ENCODE results near the gene RNF103. TPM values are rescaled to one million over a fixed set of nuclear protein-coding genes. Genes with fewer than 3 reads are reported as not detected.

Gene RNF103
- total RNA-seq, 2 experiments from 2014 or later, result 12.3 to 13.1 TPM

- peaks cover 10% of the 10 kb centered on the region for H3K9me3 Mint-ChIP-seq
- no peaks in the 10 kb centered on the region for H3K4me1 Mint-ChIP-seq (ENCODE audit: low read depth)
- ChIA-PET POLR2A (no interaction called here), CTCF (interaction anchor here (0.6 kb wide), 1 partner anchor 52 kb away, joined by 4 read pairs; no protein-coding TSS in a partner anchor)
- no peak overlapping the region for H3K27ac Mint-ChIP-seq
- no peaks in the 10 kb centered on the region for H3K36me3 Mint-ChIP-seq
- no peak overlapping the region for H3K4me3 Mint-ChIP-seq
- no peaks in the 10 kb centered on the region for H3K27me3 Mint-ChIP-seq
- DNase-seq, result no peak
- intact Hi-C loops (cut with micrococcal nuclease), result no loop called here
Observed at GRCh38 chr2:86638712-86639111, 15.0 kb upstream of the RNF103 start.

- POLR2A ChIA-PET, result no interaction called here
- DNase-seq, result no peak
- Mint-ChIP-seq H3K4me1 (ENCODE audit: low read depth) (no peaks in the 10 kb centered on the region), H3K27ac (no peak overlapping the region), H3K36me3 (no peaks in the 10 kb centered on the region), H3K27me3 (no peaks in the 10 kb centered on the region), H3K4me3 (no peak overlapping the region), H3K9me3 (peaks cover 10% of the 10 kb centered on the region)
- CTCF ChIA-PET, result no interaction called here
- intact Hi-C loops (cut with micrococcal nuclease), result no loop called here
Observed at GRCh38 chr2:86636842-86637241, 13.2 kb upstream of the RNF103 start.

DNA sequence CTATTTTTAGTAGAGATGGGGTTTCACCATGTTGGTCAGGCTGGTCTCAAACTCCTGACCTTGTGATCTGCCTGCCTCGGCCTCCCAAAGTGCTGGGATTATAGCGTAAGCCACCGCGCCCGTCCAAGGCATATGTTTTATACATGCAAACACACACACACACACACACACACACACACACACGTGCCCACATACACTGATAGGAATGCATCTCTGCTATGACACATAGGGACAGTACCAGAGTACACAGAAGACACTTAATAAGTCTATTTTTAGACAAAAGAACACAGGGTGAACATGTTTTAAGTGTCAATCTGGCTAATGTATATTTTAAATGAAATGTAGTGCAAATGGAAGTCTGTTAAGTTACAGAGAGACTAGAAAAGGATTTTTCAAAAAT, 10.7 kb upstream of the RNF103 start:
- ChIA-PET CTCF (no interaction called here), POLR2A (no interaction called here)
- Mint-ChIP-seq H3K4me3 (no peak overlapping the region), H3K36me3 (no peaks in the 10 kb centered on the region), H3K27me3 (peaks cover 3% of the 10 kb centered on the region), H3K4me1 (ENCODE audit: low read depth) (no peaks in the 10 kb centered on the region), H3K9me3 (no peaks in the 10 kb centered on the region), H3K27ac (no peak overlapping the region)
- DNase-seq, result no peak
- intact Hi-C loops (cut with micrococcal nuclease), result no loop called here

- POLR2A ChIA-PET, result no interaction called here
- Mint-ChIP-seq H3K27ac (no peak overlapping the region), H3K9me3 (no peaks in the 10 kb centered on the region), H3K36me3 (no peaks in the 10 kb centered on the region), H3K4me3 (no peak overlapping the region), H3K27me3 (peaks cover 6% of the 10 kb centered on the region), H3K4me1 (ENCODE audit: low read depth) (peaks cover 2% of the 10 kb centered on the region)
- DNase-seq, result no peak
- intact Hi-C loops (cut with micrococcal nuclease), result no loop called here
- CTCF ChIA-PET, result no interaction called here
Observed at GRCh38 chr2:86633155-86633651, 9.5 kb upstream of the RNF103 start.

- Mint-ChIP-seq H3K27me3 (peaks cover 6% of the 10 kb centered on the region), H3K4me1 (ENCODE audit: low read depth) (peaks cover 4% of the 10 kb centered on the region), H3K9me3 (no peaks in the 10 kb centered on the region), H3K36me3 (no peaks in the 10 kb centered on the region), H3K27ac (no peak overlapping the region), H3K4me3 (no peak overlapping the region)
- ChIA-PET CTCF (no interaction called here), POLR2A (no interaction called here)
- DNase-seq, result no peak
- intact Hi-C loops (cut with micrococcal nuclease), result no loop called here
Observed at GRCh38 chr2:86632672-86633071, 9.0 kb upstream of the RNF103 start.

GRCh38 chr2:86631846-86632485, 8.3 kb upstream of the RNF103 start:
- Mint-ChIP-seq H3K4me3 (no peak overlapping the region), H3K36me3 (no peaks in the 10 kb centered on the region), H3K4me1 (ENCODE audit: low read depth) (peaks cover 4% of the 10 kb centered on the region), H3K27me3 (peaks cover 6% of the 10 kb centered on the region), H3K27ac (no peak overlapping the region), H3K9me3 (no peaks in the 10 kb centered on the region)
- intact Hi-C loops (cut with micrococcal nuclease), result no loop called here
- ChIA-PET POLR2A (no interaction called here), CTCF (no interaction called here)
- DNase-seq, result no peak

DNA sequence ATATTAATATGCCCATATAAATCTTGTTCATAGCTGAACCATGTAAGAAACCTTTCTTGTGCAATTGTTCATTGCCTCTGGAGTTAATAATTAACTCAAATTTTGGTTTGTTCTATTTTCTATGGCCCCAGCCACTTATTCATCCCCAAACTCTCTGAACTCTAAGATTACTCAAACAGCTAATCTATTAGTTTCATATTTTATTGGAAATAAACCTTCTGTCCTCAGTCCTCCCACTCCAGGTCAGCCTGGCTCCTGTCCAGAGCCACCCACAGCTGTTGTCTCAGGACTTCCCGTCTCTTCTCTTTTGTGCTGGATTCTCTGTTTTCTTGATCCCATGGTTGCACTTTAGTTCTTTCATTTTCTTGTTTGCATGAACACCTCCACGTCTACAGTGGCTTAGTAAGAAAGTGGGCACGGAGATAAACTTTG, 4.4 kb upstream of the RNF103 start:
- POLR2A ChIA-PET, result no interaction called here
- no peak for DNase-seq
- Mint-ChIP-seq H3K27me3 (peaks cover 6% of the 10 kb centered on the region), H3K27ac (no peak overlapping the region), H3K9me3 (no peaks in the 10 kb centered on the region), H3K36me3 (no peaks in the 10 kb centered on the region), H3K4me1 (ENCODE audit: low read depth) (peaks cover 8% of the 10 kb centered on the region), H3K4me3 (no peak overlapping the region)
- intact Hi-C loops (cut with micrococcal nuclease), result no loop called here
- CTCF ChIA-PET, result no interaction called here

DNA sequence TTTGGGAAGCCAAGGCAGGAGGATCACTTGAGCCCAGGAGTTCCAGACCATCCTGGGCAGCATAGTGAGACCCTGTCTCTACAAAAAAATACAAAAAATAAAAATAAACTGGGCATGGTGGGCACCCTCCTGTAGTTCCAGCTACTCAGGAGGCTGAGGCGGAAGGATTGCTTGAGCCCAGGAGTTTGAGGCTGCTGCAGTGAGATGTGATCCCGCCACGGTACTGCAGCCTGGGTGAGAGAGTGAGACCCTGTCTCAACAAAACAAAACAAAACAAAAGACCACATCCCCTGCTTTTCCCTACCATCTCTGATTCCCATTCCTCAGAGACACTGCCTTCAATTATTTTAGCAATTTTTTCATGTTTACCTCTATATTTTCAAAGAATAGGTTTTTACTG, 3.9 kb upstream of the RNF103 start:
- Mint-ChIP-seq H3K27me3 (peaks cover 6% of the 10 kb centered on the region), H3K4me3 (no peak overlapping the region), H3K9me3 (no peaks in the 10 kb centered on the region), H3K4me1 (ENCODE audit: low read depth) (peaks cover 8% of the 10 kb centered on the region), H3K36me3 (no peaks in the 10 kb centered on the region), H3K27ac (no peak overlapping the region)
- intact Hi-C loops (cut with micrococcal nuclease), result no loop called here
- POLR2A ChIA-PET, result no interaction called here
- CTCF ChIA-PET, result no interaction called here
- no peak for DNase-seq

GRCh38 chr2:86625096-86625495, 1.4 kb upstream of the RNF103 start:
- intact Hi-C loops (cut with micrococcal nuclease), result no loop called here
- no peak for DNase-seq
- ChIA-PET POLR2A (no interaction called here), CTCF (no interaction called here)
- Mint-ChIP-seq H3K27me3 (peaks cover 4% of the 10 kb centered on the region), H3K27ac (peak overlapping the region; percentile 42), H3K4me3 (no peak overlapping the region), H3K9me3 (no peaks in the 10 kb centered on the region), H3K4me1 (ENCODE audit: low read depth) (peaks cover 23% of the 10 kb centered on the region), H3K36me3 (peaks cover 2% of the 10 kb centered on the region)

DNA sequence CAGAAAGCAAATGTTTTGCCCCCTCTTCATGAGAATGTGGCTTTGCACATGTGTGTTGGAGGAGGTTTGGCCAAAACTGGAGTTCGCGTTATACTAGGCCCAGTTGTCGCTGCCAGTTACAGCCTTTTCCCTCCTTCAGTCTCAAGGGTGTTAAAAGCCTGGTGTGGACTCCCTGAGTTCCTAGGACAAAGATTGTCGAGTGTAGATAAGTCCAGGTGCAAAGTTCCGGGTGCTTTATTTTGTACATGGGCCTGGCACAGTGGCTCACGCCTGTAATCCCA, 542 bp upstream of the RNF103 start:
- Mint-ChIP-seq H3K4me1 (ENCODE audit: low read depth) (peaks cover 29% of the 10 kb centered on the region), H3K27me3 (peaks cover 4% of the 10 kb centered on the region), H3K4me3 (peak overlapping the region; percentile 64), H3K36me3 (peaks cover 6% of the 10 kb centered on the region), H3K27ac (peak overlapping the region; percentile 79), H3K9me3 (no peaks in the 10 kb centered on the region)
- intact Hi-C loops (cut with micrococcal nuclease), result loop anchor here (5.0 kb wide), 1 partner anchor 427 kb away; the partner anchor contains the start of genes IMMT and MRPL35
- POLR2A ChIA-PET, result no interaction called here
- DNase-seq, result no peak
- CTCF ChIA-PET, result no interaction called here

GRCh38 chr2:86623043-86623493, 597 bp downstream of the RNF103 start:
- intact Hi-C loops (cut with micrococcal nuclease), result loop anchor here (1.0 to 5.0 kb wide), 3 partner anchors 39 to 426 kb away; partner anchors contain the start of genes IMMT and MRPL35
- H3K4me3 Mint-ChIP-seq, result peak overlapping the region; percentile 95

DNA sequence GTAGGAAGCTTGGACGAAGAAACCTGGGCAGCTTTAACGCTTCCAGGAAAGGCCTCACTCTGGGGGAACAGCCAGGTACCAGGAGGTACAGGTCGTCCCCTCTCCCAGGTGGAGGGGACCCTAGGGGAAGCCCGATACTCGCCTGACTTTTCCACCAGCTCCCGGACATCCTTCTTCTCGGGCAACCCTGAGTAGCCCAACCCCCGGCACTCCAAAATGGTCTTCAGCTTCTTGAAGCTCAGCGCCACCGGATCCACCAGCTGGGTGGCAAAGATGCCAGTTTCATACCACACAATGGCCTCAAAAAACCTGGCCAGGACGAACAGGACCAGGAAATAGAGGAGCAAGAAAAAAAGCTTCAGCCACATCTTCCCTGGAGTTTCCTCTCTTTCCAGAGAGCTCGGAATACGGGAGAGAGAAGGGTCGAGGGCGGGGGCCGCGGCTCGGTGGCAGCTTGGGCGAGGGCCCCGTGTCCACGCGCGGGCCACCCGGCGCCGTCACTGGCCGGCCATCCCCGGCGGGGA, 1.1 kb downstream of the RNF103 start:
- H3K27me3 Mint-ChIP-seq, result no peaks in the 10 kb centered on the region
- intact Hi-C loops (cut with micrococcal nuclease), result loop anchor here (1.0 to 5.0 kb wide), 4 partner anchors 38 to 425 kb away; partner anchors contain the start of genes CHMP3, IMMT and MRPL35
- peak overlapping the region; percentile 95 for H3K4me3 Mint-ChIP-seq
- peaks cover 38% of the 10 kb centered on the region for H3K4me1 Mint-ChIP-seq (ENCODE audit: low read depth)
- ChIA-PET CTCF (interaction anchor here (0.6 to 0.7 kb wide), 2 partner anchors 18 to 1086 kb away, joined by 3 read pairs; no protein-coding TSS in a partner anchor), POLR2A (interaction anchor here (1.1 to 2.6 kb wide), 8 partner anchors 9 to 769 kb away, joined by 3 to 21 read pairs (median 6); partner anchors contain the start of genes CHMP3 and KDM3A)
- H3K9me3 Mint-ChIP-seq, result no peaks in the 10 kb centered on the region
- DNase-seq, result peak; percentile 45
- H3K36me3 Mint-ChIP-seq, result peaks cover 6% of the 10 kb centered on the region
- H3K27ac Mint-ChIP-seq, result peak overlapping the region; percentile 92

More at GRCh38 chr2:86623043-86623493, 597 bp downstream of the RNF103 start:
- Mint-ChIP-seq H3K4me1 (ENCODE audit: low read depth) (peaks cover 36% of the 10 kb centered on the region), H3K27me3 (no peaks in the 10 kb centered on the region), H3K36me3 (peaks cover 6% of the 10 kb centered on the region), H3K9me3 (no peaks in the 10 kb centered on the region), H3K27ac (peak overlapping the region; percentile 92)
- DNase-seq, result peak; percentile 62
- POLR2A ChIA-PET, result interaction anchor here (1.1 to 2.6 kb wide), 8 partner anchors 9 to 770 kb away, joined by 3 to 21 read pairs (median 6); partner anchors contain the start of genes CHMP3 and KDM3A
- CTCF ChIA-PET, result interaction anchor here (0.7 kb wide), 1 partner anchor 18 kb away, joined by 3 read pairs; no protein-coding TSS in a partner anchor
